Stimulated activated CD4-positive, alpha-beta T cell treated with anti-CD3 and anti-CD28 coated beads, TNF-alpha, amount 100 ng/mL, for 4 hours (primary cell): ENCODE data around the gene CDHR1.
"Not testable (repeated sequence)": the region's sequence is repeated elsewhere in the genome, so short reads cannot be mapped to it uniquely, and the experiment has no call there.

Experiments used
- DNase-seq, 3 experiments: peaks; one replicate each; pipeline ENCODE4 v3.0.0-alpha.2; 2020; ENCODE audit warnings: low read depth in 3 of 3

The CDHR1 gene

DNA sequence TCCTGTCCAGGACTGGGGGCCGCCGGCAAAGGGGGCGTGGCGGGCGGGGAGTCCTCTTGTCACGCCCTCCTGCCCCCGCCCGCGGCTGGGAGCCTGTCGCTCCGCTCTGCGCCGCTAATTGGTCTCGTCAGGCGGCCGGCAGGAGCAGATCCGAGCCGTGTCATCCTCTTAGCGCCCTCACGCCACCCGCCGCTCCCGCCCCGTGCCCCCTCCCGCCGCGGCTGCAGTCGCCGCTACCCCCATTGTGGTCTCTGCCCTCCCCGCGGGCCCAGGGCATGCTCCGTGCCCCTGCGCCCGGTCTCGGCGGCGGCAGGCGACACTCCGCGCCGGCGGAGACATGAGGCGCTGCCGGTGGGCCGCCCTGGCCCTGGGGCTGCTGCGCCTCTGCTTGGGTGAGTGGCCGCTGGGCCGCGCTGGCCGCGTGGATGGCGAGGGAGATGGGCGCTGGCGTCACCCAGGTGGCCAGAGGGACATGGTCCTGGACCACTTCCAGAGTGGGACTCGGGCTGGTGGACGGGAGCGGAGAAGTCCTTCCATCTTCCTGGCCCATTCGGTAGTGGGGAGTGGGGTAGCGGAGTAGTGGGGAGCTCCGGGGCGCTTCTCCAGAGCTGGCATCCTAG, at the start of gene CDHR1:
Gene CDHR1 (plus strand): TSS at position 114 of the 620 bp plus-strand sequence. CDS start 224 bp downstream, at position 338.
- DNase-seq = peak in 2 of 3 experiments; percentile 9 to 18

DNA sequence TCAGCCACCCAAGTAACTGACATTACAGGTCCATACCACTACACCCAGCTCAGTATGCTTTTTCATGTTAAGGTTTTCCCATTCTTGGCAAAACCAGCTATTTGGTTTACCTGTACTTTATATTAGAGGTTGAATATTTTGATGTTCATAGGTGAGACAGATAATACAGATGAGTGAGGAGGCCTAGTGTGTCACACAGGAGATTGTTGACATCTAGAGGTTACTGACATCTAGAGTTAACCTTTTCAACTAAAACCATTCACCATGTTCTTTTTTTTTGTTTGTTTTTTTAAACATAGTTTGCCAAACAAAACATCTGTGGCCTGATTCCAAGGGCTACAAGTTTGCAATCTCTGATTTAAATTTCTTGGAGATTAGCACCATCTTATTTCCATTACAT, 47.0 kb upstream of the CDHR1 start:
- DNase-seq = no peak

DNA sequence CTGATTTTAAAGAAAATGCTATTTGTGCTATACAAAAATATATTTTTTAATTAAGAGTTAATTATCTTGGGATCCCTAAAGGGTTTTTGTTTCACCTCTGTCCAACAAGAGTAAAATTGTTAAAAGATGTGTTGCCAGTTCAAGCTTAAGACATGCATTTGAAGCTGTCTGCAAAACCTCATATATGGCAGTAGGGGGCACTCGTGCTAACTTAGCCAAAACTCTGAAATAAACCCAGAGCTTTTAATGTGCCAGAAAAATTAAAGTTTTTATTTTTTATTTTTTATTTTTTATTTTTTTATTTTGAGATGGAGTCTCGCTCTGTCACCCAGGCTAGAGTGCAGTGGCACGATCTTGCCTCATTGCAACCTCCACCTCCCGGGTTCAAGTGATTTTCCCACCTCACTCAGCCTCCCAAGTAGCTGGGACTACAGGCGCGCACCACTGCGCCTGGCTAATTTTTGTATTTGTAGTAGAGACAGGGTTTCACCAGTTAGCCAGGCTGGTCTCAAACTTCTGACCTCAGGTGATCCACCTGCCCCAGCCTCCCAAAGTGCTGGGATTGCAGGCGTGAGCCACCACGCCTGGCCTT, 46.2 kb upstream of the CDHR1 start:
- DNase-seq = not testable (repeated sequence)

DNA sequence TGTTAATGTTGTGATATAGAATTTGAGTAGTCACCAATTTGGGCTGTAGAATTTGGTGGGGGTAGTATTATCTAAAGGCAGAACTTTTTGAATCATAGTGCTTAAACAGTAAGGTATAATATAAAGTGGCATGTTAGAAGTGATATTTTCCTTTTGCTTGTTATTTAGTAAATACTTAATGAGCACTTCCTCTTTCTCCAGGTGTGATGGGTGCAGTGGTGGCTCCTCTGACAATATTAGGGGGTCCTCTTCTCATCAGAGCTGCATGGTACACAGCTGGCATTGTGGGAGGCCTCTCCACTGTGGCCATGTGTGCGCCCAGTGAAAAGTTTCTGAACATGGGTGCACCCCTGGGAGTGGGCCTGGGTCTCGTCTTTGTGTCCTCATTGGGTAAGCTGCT, 44.5 kb upstream of the CDHR1 start:
- no peak for DNase-seq

DNA sequence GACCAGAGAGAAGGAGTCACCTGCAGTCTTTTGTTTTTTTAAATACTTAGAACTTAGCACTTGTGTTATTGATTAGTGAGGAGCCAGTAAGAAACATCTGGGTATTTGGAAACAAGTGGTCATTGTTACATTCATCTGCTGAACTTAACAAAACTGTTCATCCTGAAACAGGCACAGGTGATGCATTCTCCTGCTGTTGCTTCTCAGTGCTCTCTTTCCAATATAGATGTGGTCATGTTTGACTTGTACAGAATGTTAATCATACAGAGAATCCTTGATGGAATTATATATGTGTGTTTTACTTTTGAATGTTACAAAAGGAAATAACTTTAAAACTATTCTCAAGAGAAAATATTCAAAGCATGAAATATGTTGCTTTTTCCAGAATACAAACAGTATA, 41.6 kb upstream of the CDHR1 start:
- DNase-seq = no peak

DNA sequence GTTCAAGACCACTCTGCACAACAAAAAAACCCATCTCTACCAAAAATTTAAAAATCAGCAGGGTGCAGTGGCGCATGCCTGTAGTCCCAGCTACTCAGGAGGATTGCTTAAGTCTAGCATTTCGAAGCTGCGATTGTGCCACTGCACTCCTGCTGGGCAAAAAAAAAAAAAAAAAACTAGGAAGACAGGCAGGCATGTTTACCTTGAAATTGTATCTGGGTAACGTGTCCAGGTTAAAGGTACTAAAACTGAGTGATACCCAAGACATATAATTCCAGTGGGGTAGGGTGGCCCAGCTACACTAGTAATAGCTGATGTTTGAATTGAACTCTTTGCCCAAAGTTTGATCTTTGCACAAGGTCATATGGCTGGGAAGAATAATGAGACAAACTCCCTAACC, 38.8 kb upstream of the CDHR1 start:
- DNase-seq = no peak

DNA sequence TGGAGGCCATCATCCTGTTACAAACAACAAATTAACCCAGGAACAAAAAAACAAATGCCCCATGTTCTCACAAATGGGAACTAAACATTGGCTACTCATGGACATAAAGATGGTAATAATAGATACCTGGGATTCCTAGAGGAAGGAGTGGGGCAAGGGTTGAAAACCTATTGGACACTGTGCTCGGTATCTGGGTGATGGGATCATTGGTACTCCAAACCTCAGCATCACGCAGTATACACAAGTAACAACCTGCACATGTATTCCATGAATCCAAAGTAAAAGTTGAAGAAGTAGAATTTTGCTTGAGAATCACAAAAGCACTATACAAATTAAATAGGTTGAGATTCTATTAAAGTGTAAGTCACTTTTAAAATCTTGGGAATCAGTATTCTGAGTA, 38.3 kb upstream of the CDHR1 start:
- no peak for DNase-seq

DNA sequence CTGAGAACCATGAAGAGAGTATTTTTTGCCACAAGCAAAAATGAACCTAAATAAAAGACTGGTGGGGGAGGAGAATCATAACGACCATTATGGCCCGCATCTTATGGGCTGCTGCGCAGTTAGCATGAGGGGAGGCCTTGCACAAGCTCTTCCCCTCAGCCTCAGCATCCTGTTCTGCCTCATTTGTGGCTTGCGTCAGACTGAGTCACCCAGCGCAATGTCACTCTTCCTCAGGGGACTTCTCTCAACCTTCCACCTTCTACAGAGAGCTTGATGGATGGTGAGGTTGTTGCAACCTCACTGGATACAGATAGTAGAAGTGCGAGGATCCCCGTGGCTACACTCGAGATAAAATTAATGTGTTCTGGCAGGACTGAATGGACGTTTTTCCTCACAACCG, 37.6 kb upstream of the CDHR1 start:
- no peak for DNase-seq

DNA sequence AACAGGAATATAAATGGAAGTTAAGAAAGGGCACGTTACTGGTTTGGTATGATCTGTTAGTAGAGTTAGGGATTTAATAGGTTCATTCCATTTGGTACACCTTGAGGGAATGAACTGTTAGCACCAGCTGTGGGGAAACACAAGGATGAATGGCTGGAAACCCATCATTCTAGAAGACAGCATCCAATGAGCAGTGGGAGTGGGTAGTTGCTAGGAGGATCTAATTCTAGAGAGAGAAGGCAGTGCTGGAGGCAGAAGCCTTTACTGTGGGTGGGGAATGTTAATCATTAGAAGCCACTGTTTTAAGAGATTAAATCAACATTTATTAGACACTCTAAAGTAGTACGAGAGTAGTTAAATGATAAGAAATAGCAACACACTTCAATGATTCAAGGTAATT, 36.3 kb upstream of the CDHR1 start:
- DNase-seq = no peak

DNA sequence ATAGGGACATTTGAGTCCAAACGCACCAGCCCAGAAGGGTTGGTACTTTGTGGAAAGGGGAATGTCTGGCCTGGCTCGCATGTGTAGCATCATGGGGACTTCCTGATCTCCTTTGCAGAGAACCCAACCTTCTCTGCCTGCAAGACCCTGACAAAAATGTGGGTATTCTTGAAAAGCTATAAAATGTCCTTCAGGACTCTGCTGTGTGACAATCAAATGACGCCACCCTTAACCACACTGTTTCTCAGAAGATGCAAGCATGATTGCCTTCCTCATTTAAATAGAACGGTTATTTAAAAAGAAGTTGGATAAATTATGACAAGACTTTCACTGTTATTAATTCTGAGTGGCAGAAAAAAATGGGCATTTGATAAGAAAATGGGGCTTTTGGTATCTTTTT, 35.8 kb upstream of the CDHR1 start:
- DNase-seq = no peak

DNA sequence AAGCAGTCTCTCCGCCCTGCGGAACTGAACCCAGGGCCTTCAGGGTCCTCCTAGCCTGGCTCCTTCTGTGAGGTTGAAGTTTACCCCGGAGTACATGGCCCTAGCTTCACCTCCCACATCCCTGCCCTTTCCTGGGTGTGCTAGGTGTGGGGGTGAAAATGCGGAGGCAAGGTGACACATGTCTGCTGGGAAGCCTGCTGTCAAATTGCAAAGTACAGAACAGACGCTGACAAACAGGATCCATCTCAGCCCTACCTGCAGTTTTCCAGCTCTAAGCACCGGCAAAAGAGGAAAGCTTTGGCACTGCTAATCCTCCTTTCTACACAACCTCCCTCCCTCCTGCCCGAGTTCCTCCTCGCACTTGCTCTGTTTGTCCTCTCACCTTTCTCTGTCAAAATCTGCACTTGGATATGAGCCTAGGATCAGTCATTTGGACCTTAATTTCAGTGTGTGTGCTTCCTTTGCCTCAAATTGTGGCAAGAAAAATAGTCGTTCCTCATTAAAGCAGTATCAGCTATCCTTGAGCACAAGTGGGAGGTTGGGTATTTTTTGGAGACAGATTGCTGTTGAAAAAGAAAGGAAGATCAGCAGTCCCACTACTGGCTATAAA, 35.2 kb upstream of the CDHR1 start:
- no peak for DNase-seq

DNA sequence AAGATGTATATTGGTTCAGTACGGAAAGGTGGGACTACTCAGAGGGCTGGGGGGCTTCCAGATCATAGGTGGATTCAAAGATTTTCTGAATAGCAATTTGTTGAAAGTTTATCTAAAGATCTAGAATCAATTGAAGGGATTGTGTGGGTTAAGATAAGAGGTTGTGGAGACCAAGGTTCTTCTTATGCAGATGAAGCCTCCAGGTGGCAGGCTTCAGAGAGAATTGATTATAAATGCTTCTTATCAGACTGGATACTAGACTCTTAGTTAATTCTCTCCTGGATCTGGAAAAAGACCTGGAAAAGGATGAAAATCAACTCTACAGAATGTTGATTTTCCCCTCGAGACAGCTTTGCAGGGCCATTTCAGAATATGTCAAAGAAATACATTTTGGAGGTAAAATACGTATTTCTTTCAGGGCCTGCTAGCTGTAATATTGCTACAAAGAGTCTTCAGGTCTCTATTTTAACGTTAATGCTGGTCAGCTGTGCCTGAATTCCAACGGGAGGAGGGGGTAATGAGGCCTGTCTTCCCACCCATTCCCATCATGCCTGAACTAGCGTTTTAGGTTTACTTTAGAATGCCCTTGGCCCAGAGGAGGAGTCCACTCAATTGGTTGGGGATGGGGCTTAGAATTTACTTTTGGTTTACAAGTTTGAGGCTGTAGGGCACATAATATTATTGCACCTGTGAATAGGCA, 33.5 kb upstream of the CDHR1 start:
- no peak for DNase-seq

DNA sequence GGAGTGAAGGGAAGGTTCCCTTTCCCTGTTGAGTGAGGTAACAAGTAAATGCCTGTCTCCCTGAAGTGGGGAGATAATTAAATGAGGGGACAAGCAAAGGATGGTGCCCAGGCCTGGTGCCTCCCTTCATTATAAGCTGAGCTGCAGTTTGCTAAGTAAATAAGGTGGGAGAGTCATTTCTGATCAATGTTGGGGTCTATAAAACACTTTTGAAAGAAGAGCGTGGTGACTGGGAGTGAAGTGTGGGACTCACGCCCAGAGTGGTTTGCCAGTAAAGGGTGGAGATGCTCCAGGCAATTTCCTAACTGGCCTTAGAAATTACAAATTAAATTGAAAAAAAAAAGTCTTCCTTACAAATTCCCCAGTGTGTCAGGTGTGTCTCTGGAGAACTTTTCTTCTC, 30.3 kb upstream of the CDHR1 start:
- DNase-seq = no peak

DNA sequence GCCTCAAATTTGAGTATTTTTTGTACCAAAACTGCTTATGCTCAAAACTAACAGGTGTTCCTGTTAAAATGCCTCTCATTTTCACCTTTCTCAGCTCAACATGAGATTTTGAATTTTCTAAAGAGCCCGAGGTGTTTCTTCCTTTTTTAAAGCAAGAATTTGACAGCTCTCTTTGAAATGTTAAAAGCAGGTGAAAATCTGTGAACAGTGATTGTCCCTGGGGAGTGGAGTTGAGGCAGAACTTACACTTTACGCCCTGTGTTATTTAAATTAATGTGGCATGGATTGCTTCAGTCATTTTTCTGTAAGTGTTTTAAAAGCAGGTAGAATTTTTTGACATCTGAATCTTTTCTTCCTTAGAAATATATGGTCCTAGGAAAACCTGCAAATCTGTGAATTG, 29.9 kb upstream of the CDHR1 start:
- no peak for DNase-seq

DNA sequence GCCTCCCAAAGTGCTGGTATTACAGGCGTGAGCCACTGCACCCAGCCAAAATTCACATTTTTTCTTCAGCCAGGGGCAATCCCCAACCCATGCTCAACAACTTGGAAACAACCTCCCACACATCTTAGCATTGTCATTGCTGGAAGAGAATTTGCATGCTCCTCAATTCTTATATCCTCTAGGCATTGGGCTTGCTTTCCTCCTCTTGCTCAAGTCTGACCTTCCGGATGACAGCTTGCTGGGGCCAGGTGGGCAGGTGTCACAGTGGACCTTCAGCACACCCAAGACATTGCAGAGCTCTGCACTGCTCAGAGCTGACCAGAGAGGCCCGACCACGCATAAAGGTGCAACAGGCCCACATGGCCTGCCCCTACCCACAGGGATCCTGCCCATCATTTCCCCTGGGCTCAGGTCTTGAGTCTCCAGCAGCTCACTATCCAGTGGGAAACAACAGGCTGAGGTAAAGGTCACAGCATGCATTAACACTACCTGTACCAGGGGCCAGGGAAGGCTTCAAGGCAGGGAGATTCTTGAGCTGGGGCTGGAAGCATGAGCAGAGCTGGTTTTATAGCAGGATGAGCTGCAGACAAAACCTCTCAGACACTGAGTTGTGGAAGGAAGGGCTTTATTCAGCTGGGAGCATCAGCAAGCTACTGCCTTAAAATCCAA, 27.6 kb upstream of the CDHR1 start:
- no peak for DNase-seq

DNA sequence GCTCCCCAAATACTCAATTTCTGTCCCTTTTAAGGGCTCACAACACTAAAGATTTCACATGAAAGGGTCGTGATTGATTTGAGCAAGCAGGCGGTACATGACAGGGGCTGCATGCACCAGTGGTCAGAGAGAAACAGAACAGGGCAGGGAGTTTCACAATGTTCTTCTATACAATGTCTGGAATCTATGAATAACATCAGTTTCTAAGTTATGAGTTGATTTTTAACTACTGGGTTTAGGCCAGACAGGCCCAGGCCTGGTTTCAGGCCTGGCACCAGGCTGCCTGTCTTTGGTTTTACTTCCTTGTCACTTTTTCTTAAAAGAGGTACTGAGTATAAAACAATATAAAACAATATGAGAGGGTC, 27.1 kb upstream of the CDHR1 start:
- DNase-seq = not testable (repeated sequence)

DNA sequence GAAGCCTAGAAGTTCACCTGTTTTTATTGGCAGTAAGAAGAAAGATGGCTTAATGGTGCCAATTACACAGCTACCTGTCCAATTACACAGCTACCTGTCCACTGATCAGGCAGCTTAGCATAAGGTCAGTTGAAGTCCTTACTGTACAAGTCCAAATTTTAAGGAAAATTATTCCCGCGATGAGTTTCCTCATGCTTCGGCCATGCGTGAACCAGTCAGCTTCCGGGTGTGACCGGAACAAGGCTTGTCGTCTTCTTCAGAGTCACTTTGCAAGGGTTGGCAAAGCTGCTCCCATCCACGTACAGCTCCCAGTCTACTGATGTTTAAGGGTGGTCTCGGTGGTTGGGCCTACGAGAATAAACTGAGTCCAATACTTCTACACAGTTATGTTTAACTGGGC, 26.0 kb upstream of the CDHR1 start:
- DNase-seq = not testable (repeated sequence)

DNA sequence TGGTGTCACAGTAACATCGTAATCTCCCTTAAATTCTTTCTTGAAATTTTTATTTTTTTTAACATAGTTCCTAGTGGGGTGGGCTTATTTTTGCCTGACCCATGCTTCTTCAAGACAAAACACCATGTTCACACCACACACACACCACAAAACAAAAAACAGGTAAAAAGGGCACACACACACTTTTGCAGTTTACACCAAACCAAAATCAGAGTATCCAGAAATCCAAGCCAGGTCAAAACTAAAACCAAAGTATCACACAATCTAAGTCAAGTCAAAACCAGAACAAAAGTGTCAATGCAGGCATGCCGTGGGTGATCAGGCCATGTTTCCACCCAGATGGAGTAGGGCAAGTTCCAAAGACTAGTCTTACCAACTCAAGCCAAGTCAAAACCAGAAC, 23.1 kb upstream of the CDHR1 start:
- not testable (repeated sequence) for DNase-seq

DNA sequence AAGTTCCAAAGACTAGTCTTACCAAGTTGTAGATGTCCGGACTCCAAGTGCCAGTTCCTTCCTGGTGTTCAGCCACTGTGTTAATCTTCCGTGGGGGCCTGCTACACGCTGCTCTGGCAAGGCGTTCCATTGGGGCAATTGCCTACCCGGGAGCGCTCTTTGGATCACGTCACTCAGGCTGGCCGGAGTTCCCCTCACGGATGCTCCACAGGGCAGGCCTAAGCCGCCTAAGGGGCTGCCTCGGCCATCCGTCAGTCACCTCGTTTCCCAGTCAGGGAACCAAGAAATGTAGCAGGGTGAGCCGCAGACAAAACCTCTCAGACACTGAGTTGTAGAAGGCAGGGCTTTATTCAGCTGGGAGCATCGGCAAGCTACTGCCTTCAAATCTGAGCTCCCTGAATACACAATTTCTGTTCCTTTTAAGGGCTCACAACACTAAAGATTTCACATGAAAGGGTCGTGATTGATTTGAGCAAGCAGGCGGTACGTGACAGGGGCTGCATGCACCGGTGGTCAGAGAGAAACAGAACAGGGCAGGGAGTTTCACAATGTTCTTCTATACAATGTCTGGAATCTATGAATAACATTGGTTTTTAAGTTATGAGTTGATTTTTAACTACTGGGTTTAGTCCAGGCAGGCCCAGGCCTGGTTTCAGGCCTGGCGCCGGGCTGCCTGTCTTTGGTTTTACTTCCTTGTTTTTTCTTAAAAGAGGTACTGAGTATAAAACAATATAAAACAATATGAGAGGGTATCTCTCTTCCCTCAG, 22.5 kb upstream of the CDHR1 start:
- not testable (repeated sequence) for DNase-seq

DNA sequence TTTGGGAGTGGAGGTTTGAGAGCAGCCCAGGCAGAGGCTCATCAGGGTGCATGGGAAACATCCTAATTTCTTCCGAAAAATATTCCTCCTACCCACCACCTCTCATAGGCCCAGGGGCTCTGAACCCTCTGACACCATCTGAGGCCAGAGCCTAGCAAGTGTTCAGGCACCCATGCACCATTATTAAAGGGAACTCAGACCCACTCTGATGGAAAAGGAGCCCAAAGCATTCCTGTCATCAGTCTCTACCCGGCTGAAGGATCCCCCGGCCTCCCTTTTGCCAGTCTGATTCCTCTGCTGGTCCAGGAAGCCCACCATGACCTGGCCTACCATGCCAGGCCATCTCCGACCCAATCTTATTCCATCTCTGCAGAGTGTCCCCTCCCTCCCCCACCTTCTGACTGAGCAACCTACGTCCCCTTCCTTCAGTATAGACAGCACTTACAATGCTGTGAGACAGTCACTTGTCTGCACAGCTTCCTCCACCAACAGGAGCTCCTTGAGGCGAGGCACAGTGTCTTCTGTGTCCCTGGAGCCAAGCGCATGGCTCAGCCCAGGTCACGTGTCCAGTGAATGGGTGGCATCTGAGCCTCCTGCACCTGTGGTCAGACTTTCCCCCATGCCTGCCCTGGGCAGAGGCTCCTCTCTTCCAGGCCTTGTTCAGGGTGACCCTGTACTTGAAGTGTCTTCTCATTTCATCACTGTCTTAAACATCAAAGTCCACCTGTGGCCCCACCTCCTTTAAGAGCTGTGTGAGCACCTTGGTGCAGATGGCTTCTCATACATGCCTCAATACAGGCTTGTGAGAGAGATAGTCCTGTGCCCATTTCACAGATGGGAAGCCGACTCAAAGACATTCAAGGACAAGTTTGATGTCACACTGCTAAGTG, 21.6 kb upstream of the CDHR1 start:
- DNase-seq = no peak

DNA sequence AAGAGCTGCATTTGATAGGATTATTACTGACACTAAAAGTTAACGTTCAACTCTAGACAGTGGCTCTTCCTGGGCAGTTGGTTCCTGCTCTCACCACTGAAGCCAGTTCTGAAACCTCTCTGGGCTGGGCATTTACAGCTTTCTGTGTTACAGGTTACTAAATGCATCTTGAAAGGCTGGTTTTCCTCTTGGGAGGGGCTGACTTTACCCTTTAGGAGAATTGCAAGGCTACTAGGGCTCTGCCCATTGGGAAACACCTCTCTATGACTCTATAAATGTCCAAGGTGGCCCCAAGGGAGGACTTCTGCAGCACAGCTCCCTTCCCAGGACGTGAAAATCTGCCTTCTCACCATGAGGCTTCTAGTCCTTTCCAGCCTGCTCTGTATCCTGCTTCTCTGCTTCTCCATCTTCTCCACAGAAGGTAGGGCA, 20.8 kb upstream of the CDHR1 start, which contains the start of gene GPR15LG:
Gene GPR15LG (plus strand): TSS at position 301 of the 429 bp plus-strand sequence. CDS start 51 bp downstream, at position 352.
- DNase-seq = no peak
